GM19193 (cell line): Measurements from ENCODE around the gene HOXD4.

Source experiments
- POLR2A ChIP-seq: IDR thresholded peaks from 4 replicates; pipeline ENCODE4 v1.6.1; 2011; ENCODE audit not compliant: insufficient read depth, insufficient read length; ENCODE audit errors: extremely low read depth

Gene HOXD4

DNA sequence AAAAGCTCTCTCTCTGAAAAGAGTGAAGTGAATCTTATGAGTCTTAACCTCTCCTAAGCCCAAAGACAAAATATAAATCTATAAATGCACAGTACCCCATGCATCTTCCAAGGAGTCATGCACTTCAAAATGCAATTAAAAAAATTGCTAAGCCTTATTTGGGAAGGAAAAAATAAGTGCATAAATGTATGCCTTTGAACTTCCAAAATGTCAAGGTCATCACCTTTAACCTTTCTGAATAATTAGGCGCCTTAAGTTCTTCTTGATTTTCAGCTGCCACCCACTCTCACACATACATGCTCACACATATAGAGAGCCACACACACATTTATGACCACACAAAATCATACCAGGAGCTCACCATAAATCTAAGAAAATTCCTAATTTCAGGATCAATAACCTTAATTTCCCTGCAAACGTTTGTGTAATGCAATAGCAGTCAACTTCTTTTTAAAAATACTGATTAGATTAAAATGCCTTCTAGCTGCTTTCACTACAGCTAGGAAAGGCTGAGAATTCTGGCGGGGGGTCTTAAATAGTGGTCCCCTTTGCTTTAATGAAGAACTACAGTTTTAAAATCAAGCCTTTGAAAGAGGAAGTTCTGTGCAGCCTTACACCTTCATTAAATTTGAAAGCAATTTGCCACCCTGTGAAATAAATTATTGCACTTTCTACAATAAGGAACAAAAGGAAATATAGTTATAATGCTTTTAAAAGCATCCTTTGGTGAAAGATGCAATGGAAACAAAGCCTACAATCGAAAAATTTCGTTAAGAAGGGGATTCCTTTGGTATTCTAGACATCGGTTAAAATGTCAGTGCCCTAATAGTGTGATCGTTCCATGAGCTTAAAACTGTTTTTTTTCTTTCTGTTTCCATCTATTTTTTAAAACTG, 40.7 kb upstream of the HOXD4 start:
- no peak for TF ChIP-seq POLR2A

DNA sequence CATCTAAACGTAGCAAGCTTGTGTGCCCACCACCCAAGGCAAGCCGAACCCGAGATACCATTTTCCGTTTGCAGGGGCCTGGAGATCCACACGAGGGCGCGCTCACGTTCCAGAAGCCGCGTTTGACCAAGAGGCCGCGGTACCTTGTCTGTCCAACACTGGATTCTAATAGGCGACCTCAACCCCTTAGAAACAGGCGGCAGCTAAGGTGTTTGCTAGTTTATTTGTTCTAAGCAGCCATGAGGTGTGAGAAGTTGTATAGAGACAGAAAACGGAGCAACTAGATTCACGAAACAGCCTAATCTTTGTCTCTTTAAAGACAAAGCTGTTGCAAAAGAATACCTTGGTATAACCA, 40.1 kb upstream of the HOXD4 start:
- no peak for TF ChIP-seq POLR2A

DNA sequence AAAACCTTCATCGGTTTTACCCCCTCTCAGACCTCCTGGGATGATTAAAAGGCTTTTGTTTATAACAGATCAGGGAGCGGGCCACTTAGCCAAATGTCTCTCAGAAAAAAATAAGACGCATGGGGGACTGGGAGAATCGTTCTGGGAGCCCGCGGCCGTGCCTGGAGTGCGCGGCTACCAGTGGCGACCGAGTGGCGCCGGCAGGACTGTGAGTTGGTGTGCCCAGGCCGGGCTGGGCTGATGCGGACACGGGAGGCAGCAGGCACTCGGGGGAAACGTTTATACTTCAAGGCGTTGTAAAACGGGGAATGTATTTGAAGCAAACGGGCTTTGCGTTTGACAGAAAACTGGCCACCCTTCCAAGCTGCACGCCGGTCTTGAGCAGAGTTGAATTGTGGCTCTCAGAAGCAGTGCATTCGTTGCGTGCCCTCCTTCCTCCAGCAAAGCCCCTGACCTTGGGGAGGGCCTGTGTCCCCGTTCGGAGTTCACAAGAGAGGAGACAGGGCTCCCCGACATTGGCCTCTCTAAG, 39.4 kb upstream of the HOXD4 start:
- TF ChIP-seq POLR2A: no peak

DNA sequence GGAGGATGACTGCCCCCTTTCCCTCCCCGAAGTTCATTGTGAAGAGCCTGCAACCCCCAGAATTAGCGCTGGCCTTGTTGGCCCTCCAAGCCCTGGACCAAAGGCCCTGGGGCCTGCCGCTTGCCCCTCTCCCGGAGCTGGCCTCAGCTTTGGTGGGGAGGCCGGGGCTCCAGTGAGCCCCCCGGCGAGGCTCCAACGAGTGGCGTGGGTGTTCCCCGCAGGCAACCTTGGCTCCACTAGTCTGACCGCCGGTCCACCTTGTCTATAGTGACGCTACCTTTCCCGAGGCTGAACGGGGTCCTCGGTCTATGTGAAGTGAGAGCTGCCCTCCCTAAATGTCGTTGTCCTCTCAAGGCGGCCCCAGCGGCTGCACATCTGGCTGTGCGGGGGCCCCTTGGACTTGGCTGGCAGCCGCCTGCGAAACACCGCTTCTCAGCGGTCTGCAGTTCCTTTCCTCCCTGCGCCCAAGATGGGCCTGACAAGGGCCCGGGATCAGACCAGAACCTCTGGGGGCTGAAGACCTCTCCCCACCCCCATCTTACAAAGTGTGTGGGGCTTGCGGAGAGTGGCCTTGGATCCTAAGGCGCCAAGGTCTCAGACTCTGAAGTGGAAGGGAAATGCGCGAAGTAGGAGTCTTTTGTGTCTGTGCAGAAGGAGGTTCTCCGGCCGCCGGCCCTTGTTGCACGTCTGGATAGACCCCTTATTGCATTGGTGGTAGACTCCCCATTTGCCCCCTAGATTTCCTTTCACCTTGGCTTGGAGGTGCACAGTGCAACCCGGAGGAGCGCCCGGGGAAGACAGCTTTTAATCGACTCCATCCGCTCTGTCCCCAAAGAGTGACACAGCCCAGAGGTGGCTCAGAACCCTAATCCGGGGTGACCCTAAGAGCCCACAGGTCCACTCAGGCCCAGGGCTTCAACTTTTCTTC, 38.7 kb upstream of the HOXD4 start:
- TF ChIP-seq POLR2A: no peak

DNA sequence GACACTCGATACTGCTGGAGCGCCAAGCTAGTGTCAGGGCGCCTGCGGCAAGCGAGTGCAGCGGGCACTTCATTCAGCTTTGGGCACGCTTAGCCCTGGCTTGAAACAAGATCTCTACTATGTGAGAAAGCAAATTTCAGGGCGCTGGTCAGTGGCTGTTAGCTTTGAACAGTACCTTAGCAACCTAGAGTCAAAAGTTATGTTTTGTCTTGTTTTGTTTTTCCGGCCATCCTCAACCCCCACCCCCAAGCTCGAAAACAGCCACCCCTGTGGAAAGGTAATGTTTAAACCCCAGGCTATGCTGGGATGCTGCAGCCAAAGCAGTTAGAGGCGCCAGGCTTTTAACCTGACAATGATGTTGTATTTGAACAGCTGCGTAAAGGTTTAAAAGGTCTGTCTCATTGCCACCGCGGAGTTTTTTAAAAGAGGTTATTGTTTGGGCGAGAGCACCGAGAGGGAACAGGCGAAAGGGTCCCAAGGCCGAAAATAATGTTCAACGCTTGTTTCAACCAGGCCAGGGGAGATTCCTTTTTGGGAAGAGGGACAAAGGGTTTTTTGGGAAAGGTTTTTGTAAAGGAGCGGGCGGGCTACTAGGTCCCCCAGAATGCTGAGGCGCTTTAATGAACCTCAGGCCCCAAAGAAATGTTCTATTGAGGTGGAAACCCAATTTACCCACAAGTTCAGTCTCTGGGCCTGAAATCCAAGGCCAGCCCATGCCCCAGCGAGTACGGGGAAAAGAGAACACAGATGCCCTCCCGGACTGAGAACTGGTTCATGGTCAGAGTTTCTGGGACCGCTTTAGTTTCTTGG, 37.0 kb upstream of the HOXD4 start:
- no peak for TF ChIP-seq POLR2A

DNA sequence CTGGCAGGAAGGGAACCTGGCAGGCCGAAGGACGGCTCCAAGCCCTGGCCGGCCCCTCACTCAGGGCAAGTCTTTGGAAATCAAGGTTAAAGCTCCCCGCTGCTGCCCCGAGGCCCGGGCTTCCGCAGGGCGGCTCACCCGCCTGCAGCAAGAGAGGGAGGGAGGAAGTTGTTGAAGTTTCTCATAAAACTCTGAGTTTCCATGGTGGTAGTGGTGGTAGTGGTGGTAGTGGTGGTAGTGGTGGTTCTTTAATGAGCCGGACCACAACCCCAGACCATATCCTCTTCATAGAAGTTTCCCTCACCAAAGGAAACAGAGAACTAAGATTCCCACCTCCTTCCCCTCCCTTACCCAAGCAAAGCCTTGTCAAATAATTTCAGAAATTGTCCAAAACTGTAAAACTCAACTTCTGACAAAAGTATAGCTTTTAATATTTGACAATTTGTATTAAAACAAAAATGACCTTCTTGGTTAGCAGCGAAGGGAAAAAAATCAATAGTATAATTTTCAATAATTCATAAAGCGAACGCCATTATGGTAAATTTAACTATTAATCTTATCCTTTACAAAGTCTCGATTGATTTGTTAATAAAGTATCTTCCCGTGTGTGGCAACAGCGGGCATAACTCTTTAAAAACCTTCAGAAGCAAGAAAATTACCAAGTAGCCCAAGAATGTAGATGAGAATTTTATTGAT, 36.3 kb upstream of the HOXD4 start:
- TF ChIP-seq POLR2A: no peak

DNA sequence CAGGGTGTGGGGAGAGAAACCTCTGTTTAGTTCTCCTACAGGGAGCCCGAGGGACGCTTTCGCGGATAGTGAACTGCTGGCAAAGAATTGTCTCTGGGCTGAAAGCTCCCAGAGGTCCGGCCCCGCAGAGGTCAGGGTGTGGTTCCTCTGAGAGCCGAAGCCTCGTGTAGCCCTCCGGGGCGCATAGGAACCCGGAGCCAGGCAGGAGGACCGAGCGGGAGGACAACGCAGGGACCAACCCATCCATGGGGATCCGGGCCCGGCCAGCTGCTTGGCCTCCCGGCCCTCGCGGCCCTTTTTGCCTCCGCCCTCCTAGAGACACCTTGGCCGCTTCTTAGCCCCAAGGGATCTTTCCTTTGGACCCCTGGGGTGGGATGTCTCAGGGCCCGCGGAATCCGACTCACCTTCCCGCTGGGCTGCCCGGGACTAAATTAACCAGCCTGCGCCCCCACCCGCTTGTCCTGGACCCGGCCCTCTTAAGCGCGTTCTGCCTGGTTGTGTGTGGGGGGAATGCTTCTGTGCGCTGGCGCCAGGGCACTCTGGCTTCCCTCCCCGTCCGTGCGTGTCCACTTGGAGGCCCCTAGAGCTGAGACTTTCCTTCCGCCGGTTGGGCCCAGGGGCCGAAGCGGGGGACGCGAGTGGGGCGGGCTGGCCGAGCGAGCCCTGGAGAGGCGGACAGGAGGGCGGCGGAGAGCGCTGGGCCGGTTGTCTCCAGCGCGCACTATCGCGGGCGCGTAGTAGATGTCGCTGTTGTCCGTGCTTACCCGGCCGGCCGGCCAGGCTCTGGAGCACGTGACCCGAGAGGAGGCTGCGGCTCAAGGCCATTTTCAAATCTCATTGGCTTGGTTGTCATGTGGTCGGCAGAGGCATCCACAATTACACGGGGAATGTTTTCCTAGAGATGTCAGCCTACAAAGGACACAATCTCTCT, 35.2 kb upstream of the HOXD4 start, which contains the start of gene HOXD10:
Gene HOXD10, plus strand, starts transcription at position 896 of the 931 bp plus-strand sequence. CDS start 56 bp downstream, outside the sequence.
- TF ChIP-seq POLR2A: no peak

DNA sequence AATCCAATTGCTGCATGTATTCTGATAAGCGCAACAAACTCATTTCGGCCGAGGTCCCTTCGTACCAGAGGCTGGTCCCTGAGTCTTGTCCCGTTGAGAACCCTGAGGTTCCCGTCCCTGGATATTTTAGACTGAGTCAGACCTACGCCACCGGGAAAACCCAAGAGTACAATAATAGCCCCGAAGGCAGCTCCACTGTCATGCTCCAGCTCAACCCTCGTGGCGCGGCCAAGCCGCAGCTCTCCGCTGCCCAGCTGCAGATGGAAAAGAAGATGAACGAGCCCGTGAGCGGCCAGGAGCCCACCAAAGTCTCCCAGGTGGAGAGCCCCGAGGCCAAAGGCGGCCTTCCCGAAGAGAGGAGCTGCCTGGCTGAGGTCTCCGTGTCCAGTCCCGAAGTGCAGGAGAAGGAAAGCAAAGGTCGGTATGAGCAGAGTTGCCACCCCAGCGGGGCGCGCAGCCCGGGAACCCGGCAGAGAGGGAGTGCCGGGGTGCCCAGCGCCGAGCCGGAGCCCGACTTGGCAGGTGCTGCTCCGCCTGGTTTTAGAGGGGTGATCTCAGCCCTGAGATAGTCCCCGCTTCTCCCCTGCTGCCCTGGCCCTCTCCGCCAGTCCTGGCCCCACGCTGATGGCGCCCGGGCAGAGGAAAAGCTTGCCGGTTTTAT, 34.1 kb upstream of the HOXD4 start:
- no peak for TF ChIP-seq POLR2A

DNA sequence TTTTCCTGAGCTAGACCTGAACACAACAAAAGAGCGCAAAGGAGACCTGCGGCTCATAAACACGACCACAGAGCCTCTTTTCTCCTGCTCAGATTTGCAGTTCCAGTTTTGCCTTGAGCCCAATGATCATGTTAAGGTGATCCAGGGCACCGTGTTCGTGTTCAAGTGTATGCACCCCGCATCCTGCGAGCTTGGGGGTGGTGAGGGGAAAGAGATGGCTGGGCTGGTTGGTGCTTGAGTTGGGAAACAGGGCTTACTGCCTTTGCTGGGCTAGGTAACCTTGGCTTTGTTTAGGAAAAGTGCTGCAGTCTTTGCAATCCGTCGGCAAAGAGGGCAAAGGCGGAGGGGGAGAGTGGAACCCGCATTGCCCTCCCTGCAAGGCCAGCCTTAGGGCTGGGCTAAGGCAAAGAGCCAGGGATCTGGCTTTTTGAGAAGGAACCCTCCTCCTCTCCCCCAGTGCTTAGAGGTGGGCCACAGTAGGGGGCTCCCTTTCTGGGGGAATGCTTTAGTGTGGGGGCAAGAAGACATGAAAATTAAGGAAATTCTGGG, 33.5 kb upstream of the HOXD4 start:
- TF ChIP-seq POLR2A: no peak

DNA sequence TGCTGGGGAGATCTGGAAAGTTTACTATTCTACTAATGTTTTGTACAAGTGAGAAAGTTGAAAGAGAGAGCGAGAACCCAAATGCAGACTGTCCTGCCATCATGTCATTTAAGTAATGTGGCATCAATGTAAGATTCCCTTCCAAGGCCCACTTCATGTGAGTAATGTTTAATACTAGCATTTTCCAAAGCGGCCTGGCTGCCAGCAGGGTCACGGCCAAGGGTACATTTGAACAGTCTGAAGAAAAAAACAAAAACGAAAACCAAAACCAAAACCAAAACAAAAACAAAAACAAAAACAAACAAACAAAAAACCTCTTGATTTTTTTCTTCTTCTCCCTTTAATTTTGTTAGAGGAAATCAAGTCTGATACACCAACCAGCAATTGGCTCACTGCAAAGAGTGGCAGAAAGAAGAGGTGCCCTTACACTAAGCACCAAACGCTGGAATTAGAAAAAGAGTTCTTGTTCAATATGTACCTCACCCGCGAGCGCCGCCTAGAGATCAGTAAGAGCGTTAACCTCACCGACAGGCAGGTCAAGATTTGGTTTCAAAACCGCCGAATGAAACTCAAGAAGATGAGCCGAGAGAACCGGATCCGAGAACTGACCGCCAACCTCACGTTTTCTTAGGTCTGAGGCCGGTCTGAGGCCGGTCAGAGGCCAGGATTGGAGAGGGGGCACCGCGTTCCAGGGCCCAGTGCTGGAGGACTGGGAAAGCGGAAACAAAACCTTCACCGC, 32.6 kb upstream of the HOXD4 start:
- TF ChIP-seq POLR2A: no peak

DNA sequence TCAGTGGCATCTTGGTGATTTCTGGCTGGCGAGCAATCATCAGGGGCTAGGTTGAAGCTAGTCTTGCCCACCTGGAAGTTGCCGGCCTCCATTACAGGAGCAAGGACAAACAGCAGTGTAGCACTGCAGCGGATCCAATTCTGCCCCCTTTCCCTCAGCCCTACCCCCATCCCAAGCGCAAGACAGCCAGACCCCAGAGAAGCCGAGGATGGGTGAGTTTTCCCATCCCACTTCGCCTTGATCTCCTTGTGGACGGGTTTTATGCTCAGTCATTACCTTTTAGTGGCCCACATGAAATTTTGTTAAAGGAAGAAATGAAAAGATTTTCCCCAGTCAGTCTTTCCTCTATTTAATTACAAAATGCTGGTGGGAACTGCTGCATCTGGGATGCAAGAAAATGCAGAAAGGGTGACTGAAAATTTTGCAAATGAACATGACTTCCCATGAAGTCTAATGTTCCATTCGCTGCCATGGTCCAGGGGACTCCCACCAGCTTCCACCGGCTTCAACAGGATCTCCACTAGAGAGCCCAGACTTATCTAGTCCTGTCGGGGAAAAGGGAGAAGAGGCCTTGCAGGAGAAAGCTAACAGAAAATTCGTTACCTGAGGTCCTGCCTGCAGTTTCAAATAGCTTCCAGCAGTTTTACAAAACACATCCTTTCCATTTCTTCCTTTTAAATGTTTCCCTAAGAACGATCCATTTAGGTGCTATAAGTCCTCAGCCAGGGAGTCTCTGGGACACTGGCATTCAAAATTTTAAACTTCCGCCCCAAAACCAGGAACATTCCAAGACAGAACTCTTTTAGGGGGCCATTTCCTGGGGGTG, 30.8 kb upstream of the HOXD4 start:
- TF ChIP-seq POLR2A: no peak
